ENCODE data around the gene ERI3.

ERI3 gene

GRCh38 chr1:44354840-44355581, at the start of gene ERI3:
ERI3 (minus strand) TSS chr1:44355257; CDS start chr1:44355026, 231 bp downstream.
- peak; percentile 88 to 94 (median 94) for DNase-seq

- no peak for DNase-seq
Measured at GRCh38 chr1:44401256-44402228, 46.5 kb upstream of the ERI3 start.

- no peak for DNase-seq
Measured at GRCh38 chr1:44390277-44390676, 35.2 kb upstream of the ERI3 start.

- no peak for DNase-seq
Measured at GRCh38 chr1:44389437-44389836, 34.4 kb upstream of the ERI3 start.

GRCh38 chr1:44388551-44388950, 33.5 kb upstream of the ERI3 start:
- DNase-seq = no peak

GRCh38 chr1:44380666-44381177, 25.7 kb upstream of the ERI3 start:
- DNase-seq = no peak

- DNase-seq = peak in 1 of 4 experiments; percentile 12
Measured at GRCh38 chr1:44377925-44378784, 23.1 kb upstream of the ERI3 start.

- DNase-seq = no peak
Measured at GRCh38 chr1:44375547-44375946, 20.5 kb upstream of the ERI3 start.

GRCh38 chr1:44371206-44371605, 16.1 kb upstream of the ERI3 start:
- no peak for DNase-seq

GRCh38 chr1:44368471-44369151, 13.6 kb upstream of the ERI3 start:
- DNase-seq = no peak

- no peak for DNase-seq
Measured at GRCh38 chr1:44367944-44368343, 12.9 kb upstream of the ERI3 start.

- DNase-seq = no peak
Measured at GRCh38 chr1:44366371-44366975, 11.4 kb upstream of the ERI3 start.

- DNase-seq = no peak
Measured at GRCh38 chr1:44361478-44361877, 6.4 kb upstream of the ERI3 start.

GRCh38 chr1:44359234-44359935, 4.3 kb upstream of the ERI3 start:
- DNase-seq = no peak

- DNase-seq = no peak
Measured at GRCh38 chr1:44357710-44358109, 2.7 kb upstream of the ERI3 start.

GRCh38 chr1:44355582-44356305, 687 bp upstream of the ERI3 start:
- DNase-seq = no peak

- no peak for DNase-seq
Measured at GRCh38 chr1:44354268-44354839, 703 bp downstream of the ERI3 start.

- no peak for DNase-seq
Measured at GRCh38 chr1:44353604-44354003, 1.5 kb downstream of the ERI3 start.

GRCh38 chr1:44351289-44351688, 3.8 kb downstream of the ERI3 start:
- DNase-seq = no peak

GRCh38 chr1:44348061-44348485, 7.0 kb downstream of the ERI3 start:
- no peak for DNase-seq
